GM19438 (cell line): Measurements from ENCODE around the gene ERMARD.

Experiments
- ATAC-seq: cut with Tn5 transposase; IDR thresholded peaks from one replicate; pipeline ENCODE4 v1.9.1; 2021; ENCODE audit warnings: low read depth; ENCODE audit not compliant: unreplicated experiment

Gene ERMARD

GRCh38 chr6:169751242-169752073 is at the start of gene ERMARD, which contains the start of gene DYNLT2:
ERMARD (plus strand) TSS chr6:169751622; CDS start chr6:169751658, 36 bp downstream.
DYNLT2 (minus strand) TSS chr6:169751572; CDS start chr6:169751458, 114 bp downstream.
- peak; percentile 96 for ATAC-seq

- ATAC-seq = peak; percentile 92
These were observed 49.2 kb upstream of the ERMARD start, which contains the start of the genes C6orf120 and WDR27 for GRCh38 chr6:169701954-169702839. C6orf120 (plus strand) TSS chr6:169702126; CDS start chr6:169702460, 334 bp downstream. WDR27 (minus strand) TSS chr6:169702029; CDS start chr6:169689005, 13,024 bp downstream.

- ATAC-seq = peak; percentile 11
These were observed 48.6 kb upstream of the ERMARD start for GRCh38 chr6:169702840-169703246.

DNA sequence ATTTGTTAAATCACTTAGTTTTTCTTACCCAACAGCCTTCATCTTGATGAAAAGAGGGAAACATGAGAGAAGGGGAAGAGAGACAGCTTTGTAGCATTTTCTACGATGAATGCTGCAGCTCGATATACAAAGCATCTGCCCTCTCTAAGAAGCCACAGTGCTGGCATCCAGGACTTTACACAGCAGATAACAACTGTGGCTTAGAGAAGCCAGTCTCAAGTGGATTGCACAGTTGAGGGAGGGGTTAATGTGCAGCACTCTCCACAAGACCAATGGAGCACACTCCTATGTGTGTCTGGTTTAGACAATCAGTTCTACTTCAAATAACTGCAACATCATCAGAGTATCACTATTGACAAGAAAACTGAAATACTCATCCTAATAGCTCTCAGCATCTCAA is 43.6 kb upstream of the ERMARD start:
- ATAC-seq = no peak

- ATAC-seq = no peak
These were observed 42.1 kb upstream of the ERMARD start for GRCh38 chr6:169709293-169709692.

- ATAC-seq = no peak
These were observed 41.4 kb upstream of the ERMARD start for GRCh38 chr6:169710009-169710408.

DNA sequence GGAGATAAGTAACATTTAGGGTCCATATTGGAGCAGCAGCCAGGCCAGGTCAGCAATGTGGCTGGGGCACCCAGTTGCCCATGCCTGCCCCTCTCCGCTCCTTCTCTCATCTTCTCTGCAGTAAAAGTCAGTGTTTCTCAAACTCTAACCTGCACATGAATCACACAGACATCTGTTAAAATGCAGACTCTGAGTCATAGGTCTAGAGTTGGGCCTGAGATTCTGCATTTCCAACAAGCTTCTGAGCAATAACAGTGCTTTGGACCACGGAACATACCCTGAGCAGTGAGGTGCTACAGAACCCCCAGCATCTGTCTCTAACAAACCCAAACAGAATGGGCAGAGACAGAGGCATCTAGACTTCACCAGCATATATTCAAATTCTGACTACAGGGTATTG is 37.2 kb upstream of the ERMARD start:
- ATAC-seq = no peak

DNA sequence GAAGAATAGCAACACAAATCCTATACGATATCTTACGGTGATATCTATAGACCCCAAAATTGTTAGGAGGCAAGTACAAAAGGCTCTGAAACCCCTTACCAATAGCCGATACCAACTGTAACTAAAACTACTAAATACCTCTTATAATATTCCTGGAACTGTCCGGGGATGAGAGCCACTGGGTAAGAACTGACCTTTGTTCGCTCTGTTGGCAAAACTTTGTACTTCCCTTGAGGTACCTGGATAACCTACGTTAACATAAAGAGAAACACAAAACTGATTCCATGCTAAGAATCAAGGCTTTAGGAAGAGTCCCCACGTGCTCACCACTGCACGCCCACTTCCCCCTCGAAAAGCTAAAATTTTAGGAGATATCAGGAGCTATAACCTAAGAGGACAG is 36.8 kb upstream of the ERMARD start:
- ATAC-seq = no peak

DNA sequence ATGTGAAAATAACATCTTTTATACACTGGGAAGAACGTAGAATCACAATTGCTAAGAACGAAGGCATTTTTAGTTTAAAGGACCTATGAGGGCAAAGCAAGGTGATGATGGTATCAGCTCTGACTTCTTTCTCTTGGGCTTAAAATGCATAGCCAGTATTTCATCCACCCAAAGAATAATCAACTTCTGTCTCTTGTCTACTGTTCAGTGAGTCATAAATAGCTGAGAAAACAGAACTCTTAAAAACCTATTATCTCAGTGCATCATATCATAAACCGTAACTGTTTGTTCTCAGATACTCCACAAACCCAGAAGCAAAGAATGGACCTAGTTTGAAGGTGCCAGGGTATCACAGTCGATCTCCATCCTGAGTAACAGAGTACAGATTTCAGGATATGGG is 32.3 kb upstream of the ERMARD start:
- no peak for ATAC-seq

- ATAC-seq = no peak
These were observed 31.1 kb upstream of the ERMARD start for GRCh38 chr6:169720207-169720855.

GRCh38 chr6:169722362-169723199 is 28.8 kb upstream of the ERMARD start:
- ATAC-seq = peak; percentile 17

DNA sequence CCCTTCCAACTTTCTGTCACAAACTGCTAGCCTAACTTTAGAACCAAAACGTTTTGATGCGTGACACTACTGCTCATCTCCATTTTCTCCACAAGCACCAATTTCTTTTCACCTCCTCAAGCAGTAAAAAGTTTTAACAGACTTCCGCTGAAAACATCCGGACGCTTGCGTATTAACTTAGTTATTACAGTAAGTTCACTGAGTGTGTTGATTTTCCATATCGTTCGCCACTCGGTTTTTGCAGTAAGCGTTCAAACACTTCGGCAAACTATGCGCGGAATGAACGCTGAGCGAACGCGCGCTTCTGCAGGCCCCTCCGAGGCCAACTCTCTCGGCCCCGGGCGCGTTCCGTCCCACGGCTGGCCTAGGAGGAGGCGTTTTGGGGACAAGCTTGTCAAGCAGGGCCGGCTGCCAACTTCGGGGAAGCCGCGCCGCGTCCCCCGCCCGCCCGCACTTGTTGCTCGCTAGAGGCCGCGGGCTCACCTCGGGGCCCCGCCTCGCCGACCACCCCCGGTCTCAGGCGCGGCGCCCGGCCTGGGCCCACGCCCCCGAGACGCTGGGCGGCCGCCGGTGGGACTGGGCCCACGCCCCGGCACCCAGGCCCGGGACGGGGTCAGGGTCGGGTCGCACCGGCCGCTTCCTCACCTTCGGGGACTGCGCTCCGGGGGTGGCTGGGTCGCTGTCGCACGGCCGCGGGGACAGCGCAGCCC is 28.1 kb upstream of the ERMARD start:
- peak; percentile 39 for ATAC-seq

DNA sequence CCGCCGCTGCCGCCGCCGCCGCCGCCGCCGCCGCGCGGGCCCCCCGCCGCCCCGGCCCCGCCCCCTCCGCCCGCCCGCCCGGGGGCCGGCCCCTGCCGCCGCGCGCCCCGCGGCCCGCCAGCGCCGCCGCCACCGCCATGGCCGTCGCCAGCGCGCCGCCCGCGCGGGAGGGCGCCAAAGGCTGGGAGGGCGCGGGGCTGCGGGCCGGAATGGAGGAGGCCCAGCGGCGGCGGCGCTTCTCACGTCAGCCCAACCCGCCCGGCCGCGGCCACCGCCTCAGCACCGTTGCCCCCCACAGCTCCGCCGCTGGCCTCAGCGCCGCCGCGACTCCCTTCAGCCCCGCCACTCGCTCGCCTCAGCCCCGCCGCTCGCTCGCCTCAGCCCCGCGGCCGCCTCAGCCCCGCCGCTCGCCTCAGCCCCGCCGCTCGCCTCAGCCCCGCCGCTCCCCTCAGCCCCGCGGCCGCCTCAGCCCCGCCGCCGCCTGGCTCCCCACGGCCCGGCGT is 27.4 kb upstream of the ERMARD start:
- peak; percentile 26 for ATAC-seq

- ATAC-seq = peak; percentile 45
These were observed 26.8 kb upstream of the ERMARD start, which contains the start of gene PHF10 for GRCh38 chr6:169724494-169725124. PHF10 (minus strand) TSS chr6:169724500; CDS start chr6:169723931, 569 bp downstream.

DNA sequence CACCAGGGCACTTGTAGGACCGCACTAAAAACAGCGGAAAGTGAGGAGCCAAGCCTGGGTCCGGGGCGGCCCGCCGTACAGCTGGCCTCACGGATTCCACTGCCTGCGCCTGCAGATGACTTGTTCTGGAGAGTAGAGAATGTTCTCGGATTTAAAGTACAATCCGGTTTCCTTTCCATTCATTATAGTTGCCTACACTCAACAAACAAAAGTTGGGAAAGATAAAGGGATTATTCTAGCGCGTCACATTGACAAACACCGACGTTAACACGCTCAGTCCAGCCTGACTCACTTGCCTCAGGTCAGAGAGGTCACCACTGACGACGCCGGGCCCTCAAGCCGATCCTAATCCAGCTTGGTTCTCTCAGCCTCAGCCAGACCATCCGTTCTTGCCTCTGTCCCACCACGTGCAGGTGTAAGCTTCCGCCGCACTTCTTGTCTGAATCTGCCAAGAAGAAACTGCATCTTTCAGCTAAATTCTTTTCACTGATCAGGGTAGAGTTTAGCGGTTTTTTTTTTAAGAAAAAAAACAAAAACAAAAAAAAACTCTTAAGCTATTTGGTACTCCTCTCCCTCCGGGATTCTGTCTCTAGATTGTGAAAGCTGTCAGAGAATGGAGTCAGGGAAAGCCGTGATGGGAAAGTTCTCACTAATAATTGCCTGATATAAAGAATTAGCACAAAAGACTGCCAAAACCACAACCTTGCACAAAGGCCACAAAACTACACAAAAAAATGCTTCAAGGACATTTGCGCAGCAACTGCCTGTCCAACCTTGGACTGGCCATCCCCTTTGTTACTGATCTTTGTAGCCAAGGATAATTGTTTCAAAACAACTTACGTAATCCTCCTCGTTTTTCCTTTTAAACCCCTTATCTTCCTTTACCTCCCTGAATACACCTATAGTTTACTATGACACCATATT is 26.0 kb upstream of the ERMARD start:
- ATAC-seq = peak; percentile 18

DNA sequence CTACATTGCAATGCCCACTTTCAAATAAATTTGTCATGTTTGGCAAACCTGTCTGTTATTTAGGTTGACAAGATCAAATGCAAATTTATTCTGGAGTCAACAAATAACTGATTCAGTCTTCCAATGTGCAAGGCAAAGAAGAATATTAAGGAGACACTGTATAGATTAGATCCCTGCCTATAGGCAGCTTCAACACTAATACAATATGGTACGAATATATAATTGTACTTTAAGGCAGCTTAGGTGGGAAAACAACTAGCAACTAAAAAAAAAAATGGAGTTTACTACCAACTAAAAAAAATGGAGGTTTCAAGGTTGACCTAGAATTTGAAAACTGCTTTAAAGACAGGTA is 25.4 kb upstream of the ERMARD start:
- ATAC-seq = no peak

GRCh38 chr6:169726963-169727362 is 24.5 kb upstream of the ERMARD start:
- no peak for ATAC-seq
